Epithelial cell of proximal tubule (primary cell): ENCODE data around the gene TUBA4B. TPM values are rescaled to one million over a fixed set of nuclear protein-coding genes. Genes with fewer than 3 reads are reported as not detected.

ENCODE experiments used
- DNase-seq: peaks from one replicate; pipeline ENCODE4 v3.0.0-alpha.2; 2011; ENCODE audit warnings: low read depth
- H3K4me3 ChIP-seq: 2 replicates; pipeline ENCODE4 v1.5.1; 2011; ENCODE audit warnings: low read depth, mild to moderate bottlenecking, low read length
- total RNA-seq: library from RNA; depleted of rRNA; stranded (reverse); fragments of >200 nt; gene quantifications from 2 replicates; pipeline ENCODE4 v1.2.3, GENCODE V29; 2015
- TF ChIP-seq, protein P1 (sequence below): conservative IDR thresholded peaks from 2 replicates; pipeline ENCODE4 v1.5.1; 2012; ENCODE audit warnings: low read depth, mild to moderate bottlenecking, low read length

Gene TUBA4B
- total RNA-seq, 1 donor from 2014 or later = 0.52 TPM

- no peak for DNase-seq
Observed at GRCh38 chr2:219278655-219279150, 25.7 kb downstream of the TUBA4B start.

DNA sequence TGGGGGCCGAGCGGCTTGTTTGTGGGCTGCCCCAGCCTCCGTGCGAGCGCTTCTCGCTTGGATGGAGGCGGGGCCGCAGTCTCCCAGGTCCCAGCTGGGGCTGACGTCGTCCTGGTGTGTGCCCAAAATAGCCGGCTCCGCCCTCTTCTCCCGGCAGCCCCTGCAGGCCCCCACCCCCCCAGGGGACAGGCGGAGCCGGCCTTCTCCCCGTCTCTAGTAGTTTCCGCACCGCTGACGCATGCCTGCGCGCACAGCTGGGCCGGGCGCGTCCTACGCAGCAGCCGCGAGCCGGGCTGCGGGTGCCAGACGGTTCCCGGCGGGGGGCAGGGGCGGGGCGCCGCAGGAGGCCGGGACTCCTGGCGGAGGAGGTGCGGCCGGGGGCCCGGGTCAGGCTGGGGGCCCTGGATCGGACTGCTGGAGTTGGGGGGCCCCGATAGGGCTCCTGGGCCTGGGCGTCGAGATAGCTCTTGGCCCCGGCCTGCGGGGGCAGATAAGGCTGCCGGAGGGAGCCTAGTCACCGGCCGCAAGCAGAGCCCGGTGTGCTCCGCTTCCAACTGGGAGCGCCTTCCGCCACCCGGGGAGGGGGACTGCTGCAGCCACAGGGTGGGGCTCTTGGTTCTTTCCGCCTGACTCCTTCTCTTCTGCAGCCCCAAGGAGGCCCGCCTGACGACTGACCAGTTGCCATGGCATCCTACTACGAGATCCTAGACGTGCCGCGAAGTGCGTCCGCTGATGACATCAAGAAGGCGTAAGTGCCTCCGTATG is 26.3 kb downstream of the TUBA4B start, which contains the start of gene DNAJB2:
Gene DNAJB2, plus strand, starts transcription at position 216 of the 765 bp plus-strand sequence. Its CDS starts 468 bp downstream, at position 684.
- peak within 1 kb of the TSS; percentile 78 for H3K4me3 ChIP-seq
- TF ChIP-seq, protein P1, sequence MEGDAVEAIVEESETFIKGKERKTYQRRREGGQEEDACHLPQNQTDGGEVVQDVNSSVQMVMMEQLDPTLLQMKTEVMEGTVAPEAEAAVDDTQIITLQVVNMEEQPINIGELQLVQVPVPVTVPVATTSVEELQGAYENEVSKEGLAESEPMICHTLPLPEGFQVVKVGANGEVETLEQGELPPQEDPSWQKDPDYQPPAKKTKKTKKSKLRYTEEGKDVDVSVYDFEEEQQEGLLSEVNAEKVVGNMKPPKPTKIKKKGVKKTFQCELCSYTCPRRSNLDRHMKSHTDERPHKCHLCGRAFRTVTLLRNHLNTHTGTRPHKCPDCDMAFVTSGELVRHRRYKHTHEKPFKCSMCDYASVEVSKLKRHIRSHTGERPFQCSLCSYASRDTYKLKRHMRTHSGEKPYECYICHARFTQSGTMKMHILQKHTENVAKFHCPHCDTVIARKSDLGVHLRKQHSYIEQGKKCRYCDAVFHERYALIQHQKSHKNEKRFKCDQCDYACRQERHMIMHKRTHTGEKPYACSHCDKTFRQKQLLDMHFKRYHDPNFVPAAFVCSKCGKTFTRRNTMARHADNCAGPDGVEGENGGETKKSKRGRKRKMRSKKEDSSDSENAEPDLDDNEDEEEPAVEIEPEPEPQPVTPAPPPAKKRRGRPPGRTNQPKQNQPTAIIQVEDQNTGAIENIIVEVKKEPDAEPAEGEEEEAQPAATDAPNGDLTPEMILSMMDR = peak; percentile 10
- peak; percentile 83 for DNase-seq

More at GRCh38 chr2:219278655-219279150, 25.7 kb downstream of the TUBA4B start:
- TF ChIP-seq, protein P1 = no peak
- H3K4me3 ChIP-seq = peak overlapping the region; percentile 38

GRCh38 chr2:219279916-219280516 is 27.0 kb downstream of the TUBA4B start:
- H3K4me3 ChIP-seq = peak overlapping the region; percentile 78
- TF ChIP-seq, protein P1 = no peak
- DNase-seq = no peak

DNA sequence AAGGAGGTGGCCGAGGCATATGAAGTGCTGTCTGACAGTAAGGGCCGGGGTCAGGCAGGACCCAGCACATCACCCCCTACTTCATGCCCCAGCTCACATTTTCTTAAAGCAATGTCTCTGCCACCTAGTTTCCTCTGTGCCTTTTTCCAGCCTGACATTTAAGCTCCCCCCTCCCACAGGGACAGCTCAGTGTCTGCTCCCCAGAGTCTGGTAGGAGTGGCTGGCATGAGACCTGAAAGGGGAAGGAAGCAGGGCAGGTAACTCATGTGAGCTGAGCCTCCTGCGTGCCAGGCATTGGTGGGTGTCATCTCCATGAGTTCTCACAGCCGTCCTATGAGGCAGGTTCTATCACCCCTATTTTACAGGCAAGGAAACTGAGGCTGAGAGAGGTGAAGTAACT is 27.6 kb downstream of the TUBA4B start:
- TF ChIP-seq, protein P1 = no peak
- H3K4me3 ChIP-seq = no peak overlapping the region
- no peak for DNase-seq

DNA sequence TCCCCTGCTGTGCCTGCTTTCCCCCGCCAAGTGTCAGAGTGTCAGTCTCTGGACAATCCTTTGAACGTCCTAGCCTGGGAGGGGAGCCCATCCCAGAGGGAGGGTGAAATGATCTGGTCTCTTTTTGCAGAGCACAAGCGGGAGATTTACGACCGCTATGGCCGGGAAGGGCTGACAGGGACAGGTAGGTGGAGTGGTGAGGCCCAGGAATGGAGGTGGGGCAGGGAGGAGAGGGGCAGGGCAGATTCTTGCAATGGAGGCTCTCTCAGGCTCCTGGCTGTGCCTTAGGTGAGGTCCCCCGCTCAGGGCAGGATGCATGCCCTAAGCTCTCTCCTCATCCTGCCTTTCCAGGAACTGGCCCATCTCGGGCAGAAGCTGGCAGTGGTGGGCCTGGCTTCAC is 28.5 kb downstream of the TUBA4B start:
- no peak overlapping the region for H3K4me3 ChIP-seq
- TF ChIP-seq, protein P1 = no peak
- no peak for DNase-seq

GRCh38 chr2:219282375-219282774 is 29.3 kb downstream of the TUBA4B start:
- TF ChIP-seq, protein P1 = no peak
- DNase-seq = no peak
- no peak overlapping the region for H3K4me3 ChIP-seq
